GM19324 (cell line): ENCODE data around the gene PER2.
"Not testable (repeated sequence)": the region's sequence is repeated elsewhere in the genome, so short reads cannot be mapped to it uniquely, and the experiment has no call there.

ENCODE experiments used
- ATAC-seq: cut with Tn5 transposase; IDR thresholded peaks from one replicate; pipeline ENCODE4 v1.9.1; 2021; ENCODE audit warnings: mild to moderate bottlenecking, moderate library complexity; ENCODE audit not compliant: unreplicated experiment, low FRiP score

The PER2 gene, protein sequence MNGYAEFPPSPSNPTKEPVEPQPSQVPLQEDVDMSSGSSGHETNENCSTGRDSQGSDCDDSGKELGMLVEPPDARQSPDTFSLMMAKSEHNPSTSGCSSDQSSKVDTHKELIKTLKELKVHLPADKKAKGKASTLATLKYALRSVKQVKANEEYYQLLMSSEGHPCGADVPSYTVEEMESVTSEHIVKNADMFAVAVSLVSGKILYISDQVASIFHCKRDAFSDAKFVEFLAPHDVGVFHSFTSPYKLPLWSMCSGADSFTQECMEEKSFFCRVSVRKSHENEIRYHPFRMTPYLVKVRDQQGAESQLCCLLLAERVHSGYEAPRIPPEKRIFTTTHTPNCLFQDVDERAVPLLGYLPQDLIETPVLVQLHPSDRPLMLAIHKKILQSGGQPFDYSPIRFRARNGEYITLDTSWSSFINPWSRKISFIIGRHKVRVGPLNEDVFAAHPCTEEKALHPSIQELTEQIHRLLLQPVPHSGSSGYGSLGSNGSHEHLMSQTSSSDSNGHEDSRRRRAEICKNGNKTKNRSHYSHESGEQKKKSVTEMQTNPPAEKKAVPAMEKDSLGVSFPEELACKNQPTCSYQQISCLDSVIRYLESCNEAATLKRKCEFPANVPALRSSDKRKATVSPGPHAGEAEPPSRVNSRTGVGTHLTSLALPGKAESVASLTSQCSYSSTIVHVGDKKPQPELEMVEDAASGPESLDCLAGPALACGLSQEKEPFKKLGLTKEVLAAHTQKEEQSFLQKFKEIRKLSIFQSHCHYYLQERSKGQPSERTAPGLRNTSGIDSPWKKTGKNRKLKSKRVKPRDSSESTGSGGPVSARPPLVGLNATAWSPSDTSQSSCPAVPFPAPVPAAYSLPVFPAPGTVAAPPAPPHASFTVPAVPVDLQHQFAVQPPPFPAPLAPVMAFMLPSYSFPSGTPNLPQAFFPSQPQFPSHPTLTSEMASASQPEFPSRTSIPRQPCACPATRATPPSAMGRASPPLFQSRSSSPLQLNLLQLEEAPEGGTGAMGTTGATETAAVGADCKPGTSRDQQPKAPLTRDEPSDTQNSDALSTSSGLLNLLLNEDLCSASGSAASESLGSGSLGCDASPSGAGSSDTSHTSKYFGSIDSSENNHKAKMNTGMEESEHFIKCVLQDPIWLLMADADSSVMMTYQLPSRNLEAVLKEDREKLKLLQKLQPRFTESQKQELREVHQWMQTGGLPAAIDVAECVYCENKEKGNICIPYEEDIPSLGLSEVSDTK (N-terminal part only)

GRCh38 chr2:238287737-238288649 lies at the start of gene PER2:
Gene PER2 (minus strand): TSS chr2:238288610. CDS start chr2:238277936, 10,674 bp downstream.
- peak; percentile 39 for ATAC-seq

GRCh38 chr2:238337846-238338245 lies 49.4 kb upstream of the PER2 start:
- ATAC-seq, result no peak

DNA sequence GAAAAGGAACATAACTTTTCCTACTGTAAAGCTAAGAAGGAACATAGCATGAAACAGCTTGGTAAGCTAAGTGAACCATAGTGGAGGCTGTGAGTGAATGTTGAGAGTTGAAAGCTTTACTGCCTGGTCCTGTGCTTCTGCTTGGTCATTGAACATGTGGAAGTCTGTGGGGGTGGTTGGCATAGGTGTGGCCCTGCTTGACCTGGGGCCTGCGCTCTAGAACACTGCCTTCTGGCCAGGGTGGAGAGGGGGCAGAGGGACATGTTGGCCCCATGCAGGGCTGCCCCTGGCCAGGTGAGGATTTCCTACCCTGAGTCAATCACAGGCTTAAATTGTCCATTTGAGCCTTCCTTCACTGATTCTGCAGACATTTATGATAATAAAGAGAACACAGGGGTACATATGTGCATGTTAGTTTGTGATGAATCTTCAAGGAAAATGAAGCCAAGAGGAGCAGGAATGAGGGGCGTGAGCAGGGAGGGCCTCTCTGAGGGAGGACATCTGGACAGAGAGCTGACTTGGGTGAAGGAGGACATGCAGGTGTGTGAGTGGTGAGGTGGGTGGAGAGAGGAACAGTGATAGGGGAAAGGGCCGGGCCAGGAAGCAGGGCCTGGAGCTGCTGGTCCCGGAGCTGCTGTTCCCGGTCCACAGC lies 48.5 kb upstream of the PER2 start:
- no peak for ATAC-seq

GRCh38 chr2:238336151-238336550 lies 47.7 kb upstream of the PER2 start:
- no peak for ATAC-seq

DNA sequence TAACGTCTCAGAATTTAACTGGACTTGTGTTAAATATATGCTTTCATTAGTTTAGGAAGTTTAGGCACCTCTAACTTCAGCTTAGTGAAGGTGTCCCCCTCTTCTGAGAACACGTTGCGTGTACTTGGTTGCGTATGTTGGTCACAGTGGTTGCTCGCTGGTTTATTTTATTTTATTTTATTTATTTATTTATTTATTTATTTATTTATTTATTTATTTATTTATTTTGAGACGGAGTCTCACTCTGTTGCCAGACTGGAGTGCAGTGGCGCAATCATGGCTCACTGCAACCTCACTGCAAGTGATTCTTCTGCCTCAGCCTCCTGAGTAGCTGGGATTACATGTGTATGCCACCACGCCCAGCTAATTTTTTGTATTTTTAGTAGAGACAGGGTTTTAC lies 47.2 kb upstream of the PER2 start:
- ATAC-seq, result not testable (repeated sequence)

DNA sequence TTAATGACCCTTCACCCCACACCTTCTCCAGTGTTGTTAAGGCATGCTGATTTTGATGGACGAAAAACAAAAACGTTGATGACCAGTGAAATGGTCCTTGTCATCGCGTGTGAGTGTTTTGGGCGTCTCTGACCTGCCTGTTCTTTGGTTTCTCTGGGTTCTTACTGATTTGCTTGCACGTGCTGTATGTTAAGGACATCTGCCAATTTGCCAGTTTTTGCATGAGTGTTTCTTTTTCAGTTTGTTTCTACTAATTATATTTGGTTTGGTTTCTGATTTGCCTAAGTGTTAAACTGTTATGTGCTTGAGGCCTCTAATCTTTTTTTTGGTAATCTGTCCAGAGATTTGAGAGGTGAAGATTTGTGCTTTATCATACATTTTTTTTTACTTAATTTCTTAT lies 46.5 kb upstream of the PER2 start:
- no peak for ATAC-seq

DNA sequence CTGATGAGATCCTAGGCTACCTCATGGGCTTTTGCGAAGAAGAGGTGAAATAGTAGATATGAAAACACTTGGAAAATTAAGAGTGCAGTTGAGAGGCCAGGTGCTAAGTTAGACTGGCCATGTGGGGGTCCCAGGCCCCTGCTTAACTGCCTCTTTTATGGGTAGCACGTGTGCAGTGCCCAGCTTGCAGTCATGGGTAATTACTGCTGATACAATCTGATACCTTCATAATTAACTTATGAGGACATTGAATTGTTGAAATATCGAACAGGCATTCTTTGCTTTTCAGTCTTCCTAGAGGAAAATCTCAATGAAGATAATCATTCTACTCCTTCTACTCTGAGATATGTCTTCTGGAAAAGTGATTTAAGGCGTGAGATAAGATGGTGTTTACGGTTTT lies 43.5 kb upstream of the PER2 start:
- ATAC-seq, result no peak

GRCh38 chr2:238330391-238330790 lies 42.0 kb upstream of the PER2 start:
- no peak for ATAC-seq

DNA sequence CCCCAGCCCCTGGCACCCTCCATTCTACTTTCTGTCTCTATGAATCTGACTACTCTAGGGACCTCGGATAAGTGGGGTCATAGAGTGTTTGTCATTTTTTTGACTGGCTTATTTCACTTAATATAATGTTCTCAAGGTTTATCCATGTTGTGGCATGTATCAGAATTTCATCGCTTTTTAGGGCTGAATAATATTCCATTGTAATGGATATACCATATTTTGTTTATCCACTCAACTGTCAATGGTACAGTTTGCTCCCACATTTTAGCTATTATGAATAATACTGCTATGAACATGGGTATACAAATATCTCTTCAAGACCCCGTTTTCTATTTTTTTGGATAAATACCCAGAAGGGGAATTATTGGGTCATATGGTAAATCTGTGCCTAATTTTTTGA lies 39.3 kb upstream of the PER2 start:
- no peak for ATAC-seq

DNA sequence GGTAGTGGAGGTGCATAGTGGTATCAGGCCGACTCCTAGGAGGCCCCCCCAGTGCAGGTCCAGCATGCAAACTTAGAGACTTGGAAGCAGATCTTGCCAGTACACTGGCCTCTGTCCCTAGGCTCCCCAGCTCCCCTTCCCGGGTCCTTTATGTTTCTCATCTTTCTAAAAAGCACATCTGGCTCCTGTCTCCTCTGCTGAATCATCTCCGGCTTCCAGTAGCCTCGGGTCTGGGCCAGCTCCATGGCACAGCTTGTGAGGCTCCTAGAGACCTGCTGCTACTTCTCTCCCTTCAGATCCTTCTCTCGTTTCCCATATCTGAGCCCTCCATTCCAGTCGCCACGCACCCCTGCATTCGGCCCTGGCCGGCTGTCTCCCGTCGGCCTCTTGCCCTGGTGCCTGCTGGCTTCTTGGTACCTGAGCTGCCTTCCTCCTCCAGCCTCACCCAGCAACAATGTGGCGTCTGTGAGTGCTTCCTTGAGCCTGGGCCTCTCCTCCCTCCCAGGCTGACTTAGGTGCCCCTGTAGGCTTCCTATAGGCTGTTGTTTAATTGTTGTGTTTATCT lies 38.5 kb upstream of the PER2 start:
- ATAC-seq, result no peak

DNA sequence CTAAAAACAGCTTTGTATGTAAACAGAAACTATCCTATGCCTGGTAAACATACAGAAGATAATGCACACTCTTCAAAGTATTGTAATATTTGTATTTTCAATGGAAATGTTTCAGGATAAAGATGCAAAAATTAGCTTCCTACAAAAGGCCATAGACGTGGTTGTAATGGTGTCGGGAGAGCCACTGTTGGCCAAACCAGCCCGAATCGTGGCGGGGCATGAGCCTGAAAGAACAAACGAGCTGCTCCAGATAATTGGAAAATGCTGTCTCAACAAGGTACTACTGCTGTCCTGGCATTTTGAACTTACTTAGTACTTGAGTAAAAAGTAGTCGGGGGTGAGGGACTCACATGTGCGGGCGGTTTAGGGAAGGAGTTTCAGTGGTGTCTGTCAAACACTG lies 37.3 kb upstream of the PER2 start:
- ATAC-seq, result no peak

DNA sequence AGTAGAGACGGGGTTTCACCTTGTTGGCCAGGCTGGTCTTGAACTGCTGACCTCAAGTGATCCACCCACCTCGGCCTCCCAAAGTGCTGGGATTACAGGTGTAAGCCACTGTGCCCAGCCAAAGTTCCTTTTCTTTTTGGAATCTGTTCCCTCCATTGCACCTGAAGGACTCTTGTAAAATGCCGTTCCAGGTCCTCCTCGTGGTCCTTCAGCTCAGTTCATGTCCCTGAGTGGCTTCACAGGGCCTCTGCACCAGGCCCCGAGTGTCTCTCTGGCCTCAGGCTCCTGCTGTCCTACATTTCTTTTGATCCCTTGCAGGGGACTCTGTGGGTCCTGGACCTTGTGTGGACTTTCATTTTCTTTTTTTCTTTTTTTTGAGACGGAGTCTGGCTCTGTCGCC lies 35.8 kb upstream of the PER2 start:
- ATAC-seq, result not testable (repeated sequence)

DNA sequence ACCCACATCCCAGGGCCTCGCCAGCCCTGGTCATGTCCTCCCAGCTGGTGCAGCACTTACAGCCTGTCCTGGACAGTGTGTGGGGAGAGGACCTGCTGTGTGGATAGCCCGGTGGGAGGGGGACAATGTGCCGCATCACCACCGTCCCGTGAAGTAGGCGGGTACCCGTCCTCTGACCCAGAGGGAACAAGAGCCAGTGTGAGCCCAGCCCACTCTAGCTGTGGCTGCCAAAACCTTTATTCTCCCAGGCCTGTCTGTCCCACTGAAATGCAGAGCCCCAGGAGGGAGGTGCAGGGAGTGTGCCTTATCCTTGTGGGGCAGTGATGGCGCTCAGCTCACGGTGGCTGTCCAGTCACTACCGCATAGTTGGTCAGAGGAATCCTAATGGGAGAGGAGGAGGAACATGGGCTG lies 33.6 kb upstream of the PER2 start:
- ATAC-seq, result no peak

- no peak for ATAC-seq
Measured at GRCh38 chr2:238321467-238321866, 33.1 kb upstream of the PER2 start.

GRCh38 chr2:238320648-238321281 lies 32.4 kb upstream of the PER2 start:
- ATAC-seq, result peak; percentile 26

DNA sequence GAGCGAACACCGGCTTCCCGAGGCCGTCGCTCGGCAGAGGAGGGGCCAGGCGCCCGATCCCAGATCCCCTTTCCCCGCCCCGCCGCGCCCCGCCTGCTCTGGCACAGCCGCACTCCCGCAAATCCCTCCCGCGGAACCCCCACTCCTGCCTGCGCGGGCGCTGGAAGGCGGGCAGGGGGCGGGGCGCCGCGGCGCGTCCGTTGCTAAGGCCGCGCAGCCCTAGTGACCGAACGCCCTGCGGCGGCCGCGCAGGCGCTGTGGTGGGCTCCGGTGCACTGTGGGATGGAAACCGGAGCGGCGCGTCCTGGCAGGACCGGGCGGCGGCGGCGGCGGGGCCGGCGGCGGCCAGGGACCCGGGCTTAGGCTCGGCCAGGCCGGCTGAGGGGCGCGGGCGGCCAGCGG lies 31.8 kb upstream of the PER2 start, which contains the start of gene TRAF3IP1:
TSS of gene TRAF3IP1 (plus strand) at position 273 of the 402 bp plus-strand sequence. CDS start 145 bp downstream, outside the sequence.
- ATAC-seq, result peak; percentile 98

- no peak for ATAC-seq
Measured at GRCh38 chr2:238315031-238315595, 26.7 kb upstream of the PER2 start.

GRCh38 chr2:238314576-238314975 lies 26.2 kb upstream of the PER2 start:
- ATAC-seq, result no peak
